Astrocyte (in vitro differentiated cells and primary cell): ENCODE results near the gene NCBP1.

ENCODE experiments used
- CTCF ChIP-seq: IDR thresholded peaks from 2 replicates; pipeline ENCODE4 v1.5.1; 2011; ENCODE audit warnings: low read depth, mild to moderate bottlenecking, inconsistent platforms, low read length, moderate library complexity; ENCODE audit not compliant: insufficient read depth
- EZH2 ChIP-seq: IDR thresholded peaks from 2 replicates; pipeline ENCODE4 v1.6.1; 2012; ENCODE audit warnings: mild to moderate bottlenecking, low read length, inconsistent platforms; ENCODE audit not compliant: insufficient read depth

GRCh38 chr9:97615439-97616072, 18.1 kb upstream of the NCBP1 start:
- TF ChIP-seq CTCF (peak; percentile 95), EZH2 (no peak)
